HEK293 (cell line): ENCODE data around the gene CLN5.
A peak's percentile ranks its signal among the peaks of the same experiment; 100 is the strongest.

ENCODE experiments used
- CTCF ChIA-PET: fragments of 350-600 bp; formaldehyde crosslinking; extraction: SDS; loops from one replicate; lab custom pipeline; 2021; ENCODE audit warnings: antibody characterized with exemption; lab: Yijun Ruan, JAX
- POLR2A ChIA-PET: fragments of 300-600 bp; formaldehyde crosslinking; extraction: SDS; loops from one replicate; lab custom pipeline; 2020; ENCODE audit warnings: antibody characterized with exemption, inconsistent platforms; lab: Yijun Ruan, JAX
- H3K27ac ChIP-seq: fragments of 200-500 bp; sonication (Bioruptor generic); 2 replicates; pipeline ENCODE4 v1.5.1; 2014; ENCODE audit warnings: low read depth, low read length, control low read depth, inconsistent platforms; ENCODE audit errors: extremely low read depth
- H3K36me3 ChIP-seq, 2 experiments: fragments of 200-500 bp in 1 of 2; sonication (Bioruptor generic) in 1 of 2; 1 replicate in 1 of 2; 2 replicates in 1 of 2; pipeline ENCODE4 v1.5.1; 2014 to 2017; ENCODE audit warnings: inconsistent platforms in 2 of 2, low read length in 2 of 2; ENCODE audit not compliant: control insufficient read depth in 2 of 2, insufficient read depth in 1 of 2
- H3K4me1 ChIP-seq: fragments of 200-500 bp; sonication (Bioruptor generic); 2 replicates; pipeline ENCODE4 v1.5.1; 2014; ENCODE audit warnings: mild to moderate bottlenecking, low read length, inconsistent platforms; ENCODE audit not compliant: control insufficient read depth, insufficient read depth
- H3K4me3 ChIP-seq: 2 replicates; pipeline ENCODE4 v1.5.1; 2011; ENCODE audit warnings: low read depth, mild to moderate bottlenecking, control low read depth, low read length, moderate library complexity
- H3K9me3 ChIP-seq: fragments of 200-500 bp; sonication (Bioruptor generic); 2 replicates; pipeline ENCODE4 v1.5.1; 2014; ENCODE audit warnings: low read depth, low read length, inconsistent platforms; ENCODE audit not compliant: control insufficient read depth, insufficient read depth
- GLI2 ChIP-seq: fragments of 450-650 bp; formaldehyde crosslinking; IDR thresholded peaks from 2 replicates; pipeline ENCODE4; 2017; ENCODE audit warnings: missing biosample characterization, missing genetic modification characterization, low read depth, borderline replicate concordance
- HOXC10 ChIP-seq: sonication (generic); formaldehyde crosslinking; IDR thresholded peaks from 2 replicates; pipeline ENCODE4 v1.8.1; 2023; ENCODE audit warnings: mild to moderate bottlenecking, missing genetic modification reagents
- KLF1 ChIP-seq: fragments of 450-650 bp; formaldehyde crosslinking; IDR thresholded peaks from 2 replicates; pipeline ENCODE4 v1.5.1; 2016; ENCODE audit warnings: missing biosample characterization, missing genetic modification characterization
- KLF7 ChIP-seq: fragments of 450-650 bp; formaldehyde crosslinking; IDR thresholded peaks from 2 replicates; pipeline ENCODE4 v1.5.1; 2016; ENCODE audit warnings: missing biosample characterization, missing genetic modification characterization, borderline replicate concordance
- KLF8 ChIP-seq: fragments of 450-650 bp; formaldehyde crosslinking; IDR thresholded peaks from 2 replicates; pipeline ENCODE4 v1.5.1; 2016; ENCODE audit warnings: missing biosample characterization, missing genetic modification characterization
- MYNN ChIP-seq: fragments of 450-650 bp; formaldehyde crosslinking; IDR thresholded peaks from 2 replicates; pipeline ENCODE4 v1.5.1; 2016; ENCODE audit warnings: missing biosample characterization, missing genetic modification characterization, borderline replicate concordance
- OVOL3 ChIP-seq: fragments of 450-650 bp; formaldehyde crosslinking; IDR thresholded peaks from 2 replicates; pipeline ENCODE4 v1.5.1; 2016; ENCODE audit warnings: missing biosample characterization, missing genetic modification characterization
- REPIN1 ChIP-seq: fragments of 450-650 bp; formaldehyde crosslinking; IDR thresholded peaks from 2 replicates; pipeline ENCODE4 v1.5.1; 2017; ENCODE audit warnings: missing biosample characterization, missing genetic modification characterization, low read depth
- ZFP41 ChIP-seq: fragments of 450-650 bp; formaldehyde crosslinking; IDR thresholded peaks from 2 replicates; pipeline ENCODE4 v1.5.1; 2016; ENCODE audit warnings: missing biosample characterization, missing genetic modification characterization, borderline replicate concordance
- ZIC2 ChIP-seq: fragments of 450-650 bp; formaldehyde crosslinking; IDR thresholded peaks from 2 replicates; pipeline ENCODE4 v1.5.1; 2016; ENCODE audit warnings: missing biosample characterization, missing genetic modification characterization
- ZNF138 ChIP-seq: fragments of 450-650 bp; formaldehyde crosslinking; IDR thresholded peaks from 2 replicates; pipeline ENCODE4 v1.5.1; 2016; ENCODE audit warnings: missing biosample characterization, missing genetic modification characterization, borderline replicate concordance
- ZNF174 ChIP-seq: fragments of 450-650 bp; formaldehyde crosslinking; IDR thresholded peaks from 2 replicates; pipeline ENCODE4 v1.5.0; 2017; ENCODE audit warnings: missing biosample characterization, mild to moderate bottlenecking, missing genetic modification characterization
- ZNF2 ChIP-seq: fragments of 450-650 bp; formaldehyde crosslinking; IDR thresholded peaks from 2 replicates; pipeline ENCODE4 v1.5.1; 2016; ENCODE audit warnings: missing biosample characterization, missing genetic modification characterization
- ZNF211 ChIP-seq: fragments of 450-650 bp; formaldehyde crosslinking; IDR thresholded peaks from 2 replicates; pipeline ENCODE4 v1.5.1; 2016; ENCODE audit warnings: low read depth, missing biosample characterization, missing genetic modification characterization
- ZNF214 ChIP-seq: fragments of 450-650 bp; formaldehyde crosslinking; IDR thresholded peaks from 2 replicates; pipeline ENCODE4 v1.5.1; 2017; ENCODE audit warnings: missing biosample characterization, mild to moderate bottlenecking, missing genetic modification characterization, borderline replicate concordance
- ZNF302 ChIP-seq: fragments of 450-650 bp; formaldehyde crosslinking; IDR thresholded peaks from 2 replicates; pipeline ENCODE4 v1.5.1; 2016; ENCODE audit warnings: missing biosample characterization, missing genetic modification characterization, low read depth
- ZNF548 ChIP-seq: fragments of 450-650 bp; formaldehyde crosslinking; IDR thresholded peaks from 2 replicates; pipeline ENCODE4 v1.5.1; 2016; ENCODE audit warnings: missing biosample characterization, missing genetic modification characterization
- ZNF792 ChIP-seq: fragments of 450-650 bp; formaldehyde crosslinking; IDR thresholded peaks from 2 replicates; pipeline ENCODE4 v1.5.1; 2016; ENCODE audit warnings: missing biosample characterization, missing genetic modification characterization
- TF ChIP-seq, protein P1 (sequence below): fragments of 450-650 bp; formaldehyde crosslinking; IDR thresholded peaks from 2 replicates; pipeline ENCODE4 v1.5.1; 2016; ENCODE audit warnings: missing biosample characterization, missing genetic modification characterization
- TF ChIP-seq, protein P2 (sequence below): fragments of 450-650 bp; formaldehyde crosslinking; IDR thresholded peaks from 2 replicates; pipeline ENCODE4; 2016; ENCODE audit warnings: missing biosample characterization, missing genetic modification characterization
- TF ChIP-seq, protein P3 (sequence below): fragments of 450-650 bp; formaldehyde crosslinking; optimal IDR thresholded peaks from 2 replicates; pipeline ENCODE3; 2016; ENCODE audit warnings: missing biosample characterization, mild to moderate bottlenecking, missing genetic modification characterization
- TF ChIP-seq, protein P4 (sequence below): fragments of 450-650 bp; formaldehyde crosslinking; IDR thresholded peaks from 2 replicates; pipeline ENCODE4 v1.5.1; 2016; ENCODE audit warnings: missing biosample characterization, missing genetic modification characterization
- TF ChIP-seq, protein P5 (sequence below): fragments of 450-650 bp; IDR thresholded peaks from 2 replicates; pipeline ENCODE4 v1.5.1; 2018; ENCODE audit warnings: missing biosample characterization, missing genetic modification characterization
- TF ChIP-seq, protein P6 (sequence below): fragments of 450-650 bp; formaldehyde crosslinking; IDR thresholded peaks from 2 replicates; pipeline ENCODE4 v1.5.1; 2016; ENCODE audit warnings: missing biosample characterization, missing genetic modification characterization
- TF ChIP-seq, protein P7 (sequence below): fragments of 450-650 bp; formaldehyde crosslinking; IDR thresholded peaks from 2 replicates; pipeline ENCODE4 v1.5.1; 2016; ENCODE audit warnings: missing biosample characterization, missing genetic modification characterization

CLN5 gene

DNA sequence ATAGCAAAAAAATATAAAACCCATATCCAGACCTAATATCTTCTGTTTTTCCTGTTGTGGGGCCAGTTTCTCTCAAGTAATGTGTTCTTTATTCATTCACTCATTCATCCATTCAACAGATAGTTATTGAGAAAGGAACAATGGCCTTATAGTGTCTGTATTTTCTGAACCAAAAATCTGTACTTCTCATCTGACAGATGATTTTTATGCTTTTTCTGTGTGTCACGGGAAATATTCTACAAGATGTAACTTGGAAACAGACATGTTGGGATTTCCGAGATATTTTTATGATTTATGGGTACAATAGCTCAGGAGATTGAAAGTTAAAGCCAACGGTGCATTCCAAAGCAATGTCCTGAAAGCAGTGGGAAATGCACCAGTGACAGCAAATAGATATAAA lies 37.9 kb upstream of the CLN5 start (continued):
- TF ChIP-seq, protein P1, sequence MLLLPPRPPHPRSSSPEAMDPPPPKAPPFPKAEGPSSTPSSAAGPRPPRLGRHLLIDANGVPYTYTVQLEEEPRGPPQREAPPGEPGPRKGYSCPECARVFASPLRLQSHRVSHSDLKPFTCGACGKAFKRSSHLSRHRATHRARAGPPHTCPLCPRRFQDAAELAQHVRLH (tag by site-specific recombination), result no peak
- no peak for TF ChIP-seq ZNF792 (tag by site-specific recombination)
- TF ChIP-seq REPIN1 (tag by site-specific recombination), result no peak
- no peak for TF ChIP-seq GLI2
- TF ChIP-seq, protein P2, sequence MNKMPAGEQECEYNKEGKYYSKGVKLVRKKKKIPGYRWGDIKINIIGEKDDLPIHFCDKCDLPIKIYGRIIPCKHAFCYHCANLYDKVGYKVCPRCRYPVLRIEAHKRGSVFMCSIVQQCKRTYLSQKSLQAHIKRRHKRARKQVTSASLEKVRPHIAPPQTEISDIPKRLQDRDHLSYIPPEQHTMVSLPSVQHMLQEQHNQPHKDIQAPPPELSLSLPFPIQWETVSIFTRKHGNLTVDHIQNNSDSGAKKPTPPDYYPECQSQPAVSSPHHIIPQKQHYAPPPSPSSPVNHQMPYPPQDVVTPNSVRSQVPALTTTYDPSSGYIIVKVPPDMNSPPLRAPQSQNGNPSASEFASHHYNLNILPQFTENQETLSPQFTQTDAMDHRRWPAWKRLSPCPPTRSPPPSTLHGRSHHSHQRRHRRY, result no peak
- TF ChIP-seq OVOL3 (tag by site-specific recombination), result no peak
- TF ChIP-seq, protein P3, sequence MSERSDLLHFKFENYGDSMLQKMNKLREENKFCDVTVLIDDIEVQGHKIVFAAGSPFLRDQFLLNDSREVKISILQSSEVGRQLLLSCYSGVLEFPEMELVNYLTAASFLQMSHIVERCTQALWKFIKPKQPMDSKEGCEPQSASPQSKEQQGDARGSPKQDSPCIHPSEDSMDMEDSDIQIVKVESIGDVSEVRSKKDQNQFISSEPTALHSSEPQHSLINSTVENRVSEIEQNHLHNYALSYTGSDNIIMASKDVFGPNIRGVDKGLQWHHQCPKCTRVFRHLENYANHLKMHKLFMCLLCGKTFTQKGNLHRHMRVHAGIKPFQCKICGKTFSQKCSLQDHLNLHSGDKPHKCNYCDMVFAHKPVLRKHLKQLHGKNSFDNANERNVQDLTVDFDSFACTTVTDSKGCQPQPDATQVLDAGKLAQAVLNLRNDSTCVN, result no peak
- TF ChIP-seq ZNF174 (tag by site-specific recombination), result no peak
- TF ChIP-seq ZNF2 (tag by site-specific recombination), result no peak
- no peak for TF ChIP-seq ZNF211 (tag by site-specific recombination)
- no peak for TF ChIP-seq ZNF302
- no peak for TF ChIP-seq MYNN
- no peak for TF ChIP-seq HOXC10 (CRISPR knock-in tag)

DNA sequence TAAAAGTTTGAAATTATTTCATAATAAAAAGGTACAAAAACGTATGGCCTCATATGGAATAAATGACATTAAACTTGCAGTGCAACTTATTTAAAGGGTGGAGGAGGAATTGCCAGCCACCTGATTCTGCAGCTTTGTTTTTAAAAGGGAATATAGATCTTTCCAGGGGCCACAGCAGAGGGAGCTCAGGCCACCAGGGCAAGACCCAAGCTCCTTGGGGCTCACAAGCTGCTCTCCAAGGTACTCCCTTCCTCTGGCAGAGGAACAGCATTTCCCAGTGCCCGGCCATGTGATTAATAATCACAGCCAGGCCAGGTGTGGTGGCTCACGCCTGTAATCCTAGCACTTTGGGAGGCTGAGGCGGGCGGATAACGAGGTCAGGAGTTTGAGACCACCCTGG lies 37.3 kb upstream of the CLN5 start:
- H3K4me3 ChIP-seq, result no peak overlapping the region
- no peaks in the 10 kb centered on the region for H3K36me3 ChIP-seq
- POLR2A ChIA-PET, result no interaction called here
- no peaks in the 10 kb centered on the region for H3K9me3 ChIP-seq
- no peaks in the 10 kb centered on the region for H3K4me1 ChIP-seq
- CTCF ChIA-PET, result no interaction called here
- no peak overlapping the region for H3K27ac ChIP-seq
- TF ChIP-seq, protein P4, sequence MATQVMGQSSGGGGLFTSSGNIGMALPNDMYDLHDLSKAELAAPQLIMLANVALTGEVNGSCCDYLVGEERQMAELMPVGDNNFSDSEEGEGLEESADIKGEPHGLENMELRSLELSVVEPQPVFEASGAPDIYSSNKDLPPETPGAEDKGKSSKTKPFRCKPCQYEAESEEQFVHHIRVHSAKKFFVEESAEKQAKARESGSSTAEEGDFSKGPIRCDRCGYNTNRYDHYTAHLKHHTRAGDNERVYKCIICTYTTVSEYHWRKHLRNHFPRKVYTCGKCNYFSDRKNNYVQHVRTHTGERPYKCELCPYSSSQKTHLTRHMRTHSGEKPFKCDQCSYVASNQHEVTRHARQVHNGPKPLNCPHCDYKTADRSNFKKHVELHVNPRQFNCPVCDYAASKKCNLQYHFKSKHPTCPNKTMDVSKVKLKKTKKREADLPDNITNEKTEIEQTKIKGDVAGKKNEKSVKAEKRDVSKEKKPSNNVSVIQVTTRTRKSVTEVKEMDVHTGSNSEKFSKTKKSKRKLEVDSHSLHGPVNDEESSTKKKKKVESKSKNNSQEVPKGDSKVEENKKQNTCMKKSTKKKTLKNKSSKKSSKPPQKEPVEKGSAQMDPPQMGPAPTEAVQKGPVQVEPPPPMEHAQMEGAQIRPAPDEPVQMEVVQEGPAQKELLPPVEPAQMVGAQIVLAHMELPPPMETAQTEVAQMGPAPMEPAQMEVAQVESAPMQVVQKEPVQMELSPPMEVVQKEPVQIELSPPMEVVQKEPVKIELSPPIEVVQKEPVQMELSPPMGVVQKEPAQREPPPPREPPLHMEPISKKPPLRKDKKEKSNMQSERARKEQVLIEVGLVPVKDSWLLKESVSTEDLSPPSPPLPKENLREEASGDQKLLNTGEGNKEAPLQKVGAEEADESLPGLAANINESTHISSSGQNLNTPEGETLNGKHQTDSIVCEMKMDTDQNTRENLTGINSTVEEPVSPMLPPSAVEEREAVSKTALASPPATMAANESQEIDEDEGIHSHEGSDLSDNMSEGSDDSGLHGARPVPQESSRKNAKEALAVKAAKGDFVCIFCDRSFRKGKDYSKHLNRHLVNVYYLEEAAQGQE, result peak; percentile 87
- TF ChIP-seq KLF1 (tag by site-specific recombination), result no peak

DNA sequence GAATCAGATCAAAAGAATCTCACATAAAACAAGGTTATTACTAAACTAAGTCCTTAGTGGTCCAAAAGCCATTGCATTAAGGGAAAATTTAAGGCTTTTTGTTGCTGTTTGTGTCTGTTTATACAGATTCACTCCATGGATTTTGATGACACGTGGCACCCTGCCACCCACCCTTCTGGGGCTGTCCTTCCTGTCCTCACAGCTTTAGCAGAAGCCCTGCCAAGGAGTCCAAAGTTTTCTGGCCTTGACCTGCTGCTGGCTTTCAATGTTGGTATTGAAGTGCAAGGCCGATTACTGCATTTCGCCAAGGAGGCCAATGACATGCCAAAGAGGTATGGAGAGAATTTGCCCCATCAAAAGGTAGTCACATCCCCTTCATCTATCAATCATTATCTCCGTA lies 36.7 kb upstream of the CLN5 start:
- Histone ChIP-seq H3K4me1 (no peaks in the 10 kb centered on the region), H3K27ac (no peak overlapping the region), H3K9me3 (no peaks in the 10 kb centered on the region), H3K36me3 (no peaks in the 10 kb centered on the region), H3K4me3 (no peak overlapping the region)
- ChIA-PET POLR2A (no interaction called here), CTCF (interaction anchor here (2.7 kb wide), 1 partner anchor 25 kb away, joined by 14 read pairs; no protein-coding TSS in a partner anchor)
- TF ChIP-seq, protein P5, sequence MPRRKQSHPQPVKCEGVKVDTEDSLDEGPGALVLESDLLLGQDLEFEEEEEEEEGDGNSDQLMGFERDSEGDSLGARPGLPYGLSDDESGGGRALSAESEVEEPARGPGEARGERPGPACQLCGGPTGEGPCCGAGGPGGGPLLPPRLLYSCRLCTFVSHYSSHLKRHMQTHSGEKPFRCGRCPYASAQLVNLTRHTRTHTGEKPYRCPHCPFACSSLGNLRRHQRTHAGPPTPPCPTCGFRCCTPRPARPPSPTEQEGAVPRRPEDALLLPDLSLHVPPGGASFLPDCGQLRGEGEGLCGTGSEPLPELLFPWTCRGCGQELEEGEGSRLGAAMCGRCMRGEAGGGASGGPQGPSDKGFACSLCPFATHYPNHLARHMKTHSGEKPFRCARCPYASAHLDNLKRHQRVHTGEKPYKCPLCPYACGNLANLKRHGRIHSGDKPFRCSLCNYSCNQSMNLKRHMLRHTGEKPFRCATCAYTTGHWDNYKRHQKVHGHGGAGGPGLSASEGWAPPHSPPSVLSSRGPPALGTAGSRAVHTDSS (tag by site-specific recombination), result no peak
- TF ChIP-seq ZNF214 (tag by site-specific recombination) (no peak), ZFP41 (no peak), ZNF548 (tag by site-specific recombination) (no peak), KLF7 (no peak), ZIC2 (tag by site-specific recombination) (no peak), MYNN (no peak), ZNF138 (no peak), KLF8 (tag by site-specific recombination) (no peak)
- TF ChIP-seq, protein P6, sequence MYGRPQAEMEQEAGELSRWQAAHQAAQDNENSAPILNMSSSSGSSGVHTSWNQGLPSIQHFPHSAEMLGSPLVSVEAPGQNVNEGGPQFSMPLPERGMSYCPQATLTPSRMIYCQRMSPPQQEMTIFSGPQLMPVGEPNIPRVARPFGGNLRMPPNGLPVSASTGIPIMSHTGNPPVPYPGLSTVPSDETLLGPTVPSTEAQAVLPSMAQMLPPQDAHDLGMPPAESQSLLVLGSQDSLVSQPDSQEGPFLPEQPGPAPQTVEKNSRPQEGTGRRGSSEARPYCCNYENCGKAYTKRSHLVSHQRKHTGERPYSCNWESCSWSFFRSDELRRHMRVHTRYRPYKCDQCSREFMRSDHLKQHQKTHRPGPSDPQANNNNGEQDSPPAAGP (tag by site-specific recombination), result no peak
- TF ChIP-seq, protein P7, sequence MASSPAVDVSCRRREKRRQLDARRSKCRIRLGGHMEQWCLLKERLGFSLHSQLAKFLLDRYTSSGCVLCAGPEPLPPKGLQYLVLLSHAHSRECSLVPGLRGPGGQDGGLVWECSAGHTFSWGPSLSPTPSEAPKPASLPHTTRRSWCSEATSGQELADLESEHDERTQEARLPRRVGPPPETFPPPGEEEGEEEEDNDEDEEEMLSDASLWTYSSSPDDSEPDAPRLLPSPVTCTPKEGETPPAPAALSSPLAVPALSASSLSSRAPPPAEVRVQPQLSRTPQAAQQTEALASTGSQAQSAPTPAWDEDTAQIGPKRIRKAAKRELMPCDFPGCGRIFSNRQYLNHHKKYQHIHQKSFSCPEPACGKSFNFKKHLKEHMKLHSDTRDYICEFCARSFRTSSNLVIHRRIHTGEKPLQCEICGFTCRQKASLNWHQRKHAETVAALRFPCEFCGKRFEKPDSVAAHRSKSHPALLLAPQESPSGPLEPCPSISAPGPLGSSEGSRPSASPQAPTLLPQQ, result no peak
